ENCODE data around the gene PLXND1.

PLXND1 gene

DNA sequence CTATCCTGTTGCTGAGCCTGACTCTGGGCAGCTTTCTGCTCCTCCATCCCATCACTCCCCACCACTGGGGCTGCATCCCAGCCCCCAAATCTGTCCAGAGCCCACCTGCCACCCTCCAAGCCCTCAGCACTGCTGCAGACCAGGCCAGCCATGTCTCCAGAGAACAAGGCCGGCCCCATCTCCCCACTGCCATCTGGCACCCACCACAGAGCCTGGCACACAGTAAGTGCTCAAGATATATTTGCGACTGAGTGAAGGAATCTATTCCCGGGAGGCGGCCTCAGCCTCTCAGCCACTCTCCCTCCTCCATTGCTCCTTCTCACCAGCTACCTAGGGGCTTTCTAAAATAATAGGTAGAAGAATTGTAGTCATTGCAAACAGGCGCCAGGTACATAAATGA lies 4.8 kb downstream of the PLXND1 start:
- no peak for DNase-seq (ENCODE audit: low read depth)

DNA sequence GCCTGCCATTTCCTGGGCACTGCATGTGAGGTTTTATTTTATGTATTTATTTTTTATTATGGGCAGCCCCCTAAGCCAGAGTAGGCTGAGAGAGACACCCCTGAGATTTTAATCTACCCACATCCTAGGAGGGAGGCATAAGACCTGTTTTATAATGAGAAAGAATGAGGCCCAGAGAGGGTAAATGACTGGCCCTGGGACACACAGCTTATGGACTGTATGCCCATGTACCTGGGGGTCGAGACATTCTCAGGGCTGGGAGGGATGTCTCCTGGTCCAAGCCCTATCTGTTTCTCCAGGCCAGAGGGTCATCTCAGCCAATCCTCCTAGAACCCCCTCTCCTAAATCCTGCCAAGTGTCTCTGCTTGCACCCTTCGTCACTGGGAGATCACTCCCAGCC lies 6.1 kb downstream of the PLXND1 start:
- DNase-seq (ENCODE audit: low read depth) = no peak

- DNase-seq (ENCODE audit: low read depth) = no peak
Observed at GRCh38 chr3:129599607-129600006, 6.9 kb downstream of the PLXND1 start.

GRCh38 chr3:129599073-129599472 lies 7.4 kb downstream of the PLXND1 start:
- DNase-seq (ENCODE audit: low read depth) = no peak

- no peak for DNase-seq (ENCODE audit: low read depth)
Observed at GRCh38 chr3:129598484-129598883, 8.0 kb downstream of the PLXND1 start.

GRCh38 chr3:129598000-129598381 lies 8.5 kb downstream of the PLXND1 start:
- no peak for DNase-seq (ENCODE audit: low read depth)

DNA sequence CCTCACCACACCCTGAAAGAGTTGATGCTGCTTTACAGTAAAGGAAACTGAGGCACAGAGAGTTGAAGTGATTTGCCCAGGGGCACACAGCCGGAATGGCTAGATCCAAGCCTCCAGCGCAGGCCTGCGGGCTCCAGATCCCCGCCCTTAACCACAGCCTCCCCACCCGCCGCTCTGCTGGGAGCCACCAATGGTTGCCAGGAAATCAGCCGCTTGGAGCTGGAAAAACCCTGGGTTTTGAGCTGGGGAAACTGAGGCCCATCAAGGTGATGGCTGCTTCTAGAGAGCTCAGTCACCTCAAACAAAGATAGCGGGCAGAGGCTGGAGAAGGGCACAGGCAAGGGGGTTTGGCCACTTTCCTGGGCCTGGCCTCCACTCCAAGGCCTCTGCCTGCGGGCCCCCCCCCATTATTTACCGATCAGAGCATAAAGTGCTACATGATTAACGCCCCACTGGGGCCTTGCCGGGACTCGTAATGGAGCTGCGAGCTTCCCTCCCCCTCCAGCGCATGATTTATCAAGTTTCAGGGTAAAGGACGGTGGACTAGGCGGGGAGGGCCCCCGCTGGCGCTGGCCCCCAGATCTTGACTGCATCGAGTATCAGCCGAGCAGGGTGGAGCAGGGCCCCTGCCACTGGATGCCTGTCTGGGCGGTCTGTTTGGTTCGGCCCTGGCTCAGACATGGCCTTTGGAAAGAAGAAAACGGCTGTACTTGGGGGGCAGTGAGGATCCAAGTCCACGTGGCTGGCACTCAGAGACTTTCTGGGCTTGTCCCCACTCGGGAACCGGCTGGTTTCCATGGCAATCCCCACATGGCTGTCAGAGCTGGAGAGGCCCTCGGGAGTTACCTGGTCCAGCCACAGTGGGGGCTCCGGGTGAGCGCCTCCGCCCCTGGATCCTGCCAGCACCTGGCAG lies 9.1 kb downstream of the PLXND1 start:
- no peak for DNase-seq (ENCODE audit: low read depth)

- DNase-seq (ENCODE audit: low read depth) = no peak
Observed at GRCh38 chr3:129596194-129597086, 10.0 kb downstream of the PLXND1 start.

GRCh38 chr3:129595544-129596193 lies 10.8 kb downstream of the PLXND1 start:
- DNase-seq (ENCODE audit: low read depth) = no peak

DNA sequence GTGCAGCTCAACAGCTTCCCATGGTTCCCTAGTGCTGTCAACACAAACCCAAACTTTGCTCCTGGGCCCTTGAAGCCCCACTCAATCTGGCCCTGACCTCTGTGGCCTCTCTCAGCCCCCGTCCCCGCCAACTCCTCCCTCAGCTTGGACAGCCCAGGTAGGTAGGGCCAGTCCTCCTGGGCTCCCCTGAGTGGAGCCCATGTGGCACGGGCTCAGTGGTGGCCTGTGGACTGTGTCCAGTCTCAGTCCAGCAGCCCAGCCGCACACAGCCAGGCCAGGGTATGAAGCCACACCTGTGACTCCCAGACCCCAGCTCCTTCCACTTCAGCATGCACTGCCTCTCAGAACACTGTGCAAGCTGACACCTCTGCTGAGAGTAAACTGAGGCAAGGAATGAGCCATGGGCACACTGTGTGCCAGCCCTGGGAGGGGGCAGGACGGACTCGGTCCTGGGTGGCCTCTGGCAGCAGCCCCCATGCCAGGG lies 11.5 kb downstream of the PLXND1 start:
- no peak for DNase-seq (ENCODE audit: low read depth)

- no peak for DNase-seq (ENCODE audit: low read depth)
Observed at GRCh38 chr3:129594409-129594808, 12.1 kb downstream of the PLXND1 start.

DNA sequence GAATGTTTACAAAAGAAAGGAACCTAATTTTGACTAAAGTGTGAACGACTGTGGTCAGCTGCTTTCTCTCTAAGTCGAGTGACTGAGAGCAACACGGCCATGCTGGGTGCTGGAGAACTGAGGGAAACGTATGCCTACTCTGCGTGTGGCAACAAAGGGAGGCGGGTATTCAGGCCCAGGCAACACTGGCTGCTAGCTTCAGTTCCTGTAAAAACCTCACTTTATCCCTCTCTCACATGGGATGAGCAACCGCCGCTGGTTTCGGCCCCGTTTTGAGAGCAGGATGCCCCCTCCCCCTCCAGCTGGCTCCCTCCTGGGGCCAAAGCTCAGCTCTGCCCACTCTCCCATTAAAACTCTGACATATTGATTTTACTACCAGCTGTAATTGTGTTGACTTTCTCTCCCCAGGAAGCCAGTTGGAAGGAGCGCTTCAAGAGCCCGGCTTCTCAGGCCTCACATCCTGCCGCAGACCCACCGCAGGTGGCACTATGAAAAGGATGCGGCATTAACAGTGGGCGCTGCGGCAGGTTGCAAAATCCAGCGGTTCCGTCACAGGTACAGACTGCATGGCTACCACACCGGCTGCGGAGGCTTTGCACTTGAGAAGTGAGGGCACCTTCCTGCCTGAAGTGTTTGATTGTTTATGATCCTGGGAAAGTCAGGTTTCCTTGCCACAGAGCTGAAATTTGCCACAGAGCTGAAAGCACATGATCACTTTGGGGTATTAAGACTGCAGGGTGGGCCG lies 12.7 kb downstream of the PLXND1 start:
- DNase-seq (ENCODE audit: low read depth) = no peak

DNA sequence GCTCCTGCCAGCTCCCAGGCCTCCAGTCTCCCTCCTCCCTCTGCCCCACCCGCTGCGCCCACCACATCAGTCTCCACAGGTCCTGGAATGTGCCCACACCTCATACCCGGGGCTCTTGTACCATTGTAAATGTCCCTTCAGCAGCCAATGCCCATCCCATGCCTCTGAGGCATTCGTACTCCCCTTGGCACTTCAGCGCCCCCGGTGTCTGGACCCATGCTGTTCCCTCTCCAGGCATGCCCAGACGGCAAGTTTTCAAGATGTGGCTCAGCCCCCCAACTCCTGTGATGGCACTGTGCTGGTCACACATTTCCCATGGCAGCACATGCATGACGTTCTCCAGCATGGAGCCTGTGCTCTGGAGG lies 13.3 kb downstream of the PLXND1 start:
- no peak for DNase-seq (ENCODE audit: low read depth)

DNA sequence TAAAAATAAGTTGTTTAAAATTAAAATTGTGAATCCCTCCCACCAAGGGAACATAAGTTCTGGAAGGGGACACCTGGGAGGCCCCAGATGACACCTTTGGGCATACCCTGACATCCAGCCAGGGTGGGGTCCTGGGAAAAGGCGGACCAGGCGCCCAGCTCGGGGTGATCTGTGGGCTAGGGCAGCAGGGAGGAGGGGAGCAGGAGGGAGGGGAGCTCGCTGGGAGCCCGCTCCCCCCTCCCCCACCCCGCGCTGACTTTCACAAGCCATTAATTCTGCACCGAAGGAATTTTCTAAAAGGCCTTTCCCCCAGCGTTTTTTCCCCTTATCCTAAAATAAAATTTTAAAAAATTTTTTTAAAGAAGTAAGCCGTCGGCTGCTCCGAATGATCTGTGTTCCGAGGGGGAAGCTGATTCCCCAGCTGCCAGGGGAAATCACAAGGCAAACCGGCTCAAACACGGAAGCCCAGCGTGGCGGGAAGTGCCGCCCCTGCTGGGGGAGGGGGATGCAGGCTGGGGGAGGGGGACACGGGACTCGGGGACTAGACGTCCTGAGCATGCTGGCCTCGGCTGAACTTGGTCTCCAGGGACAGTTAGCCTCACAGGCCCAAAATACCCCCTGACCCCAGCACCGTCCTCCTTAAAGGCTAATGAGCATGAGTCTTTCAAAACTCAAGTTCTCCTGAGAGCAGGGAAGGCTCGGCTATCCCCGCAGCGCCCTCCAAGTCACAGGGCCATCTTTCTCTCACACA lies 13.9 kb downstream of the PLXND1 start:
- no peak for DNase-seq (ENCODE audit: low read depth)

- no peak for DNase-seq (ENCODE audit: low read depth)
Observed at GRCh38 chr3:129591932-129592331, 14.5 kb downstream of the PLXND1 start.

- DNase-seq (ENCODE audit: low read depth) = no peak
Observed at GRCh38 chr3:129590215-129590614, 16.3 kb downstream of the PLXND1 start.

DNA sequence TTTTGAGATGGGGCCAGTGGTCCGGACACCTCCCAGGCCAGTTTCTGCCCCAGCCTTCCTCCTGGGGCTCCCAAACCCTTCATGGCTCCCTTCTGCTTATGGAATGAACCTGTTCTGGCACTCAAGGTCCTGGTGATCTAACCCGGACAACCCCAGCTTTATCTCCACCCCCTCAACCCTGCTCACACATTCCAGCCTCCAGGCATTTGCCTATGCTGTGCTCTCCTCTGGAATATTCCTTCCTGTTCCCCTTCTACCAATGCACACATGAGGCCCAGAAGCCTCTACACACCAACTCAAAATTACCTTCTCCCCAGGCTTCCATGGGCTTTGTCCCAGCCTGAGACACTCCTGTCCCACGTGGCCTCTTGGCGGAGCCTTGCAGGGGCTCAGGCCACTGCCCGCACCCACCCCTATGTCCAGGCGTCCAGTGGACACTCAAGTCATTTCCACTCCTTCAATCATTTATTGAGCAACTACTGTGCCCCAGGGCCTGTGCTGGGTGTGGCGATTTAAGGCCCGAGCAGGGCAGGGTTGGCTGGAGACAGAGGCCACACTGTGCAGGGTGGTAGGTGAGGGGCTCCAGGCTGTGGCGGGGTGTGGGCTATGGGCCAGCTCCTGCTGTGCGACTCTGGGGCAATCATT lies 18.8 kb downstream of the PLXND1 start:
- no peak for DNase-seq (ENCODE audit: low read depth)

- DNase-seq (ENCODE audit: low read depth) = no peak
Observed at GRCh38 chr3:129586746-129587430, 19.6 kb downstream of the PLXND1 start.

- DNase-seq (ENCODE audit: low read depth) = no peak
Observed at GRCh38 chr3:129585949-129586657, 20.4 kb downstream of the PLXND1 start.

All from HS-27A (cell line).